ENCODE results near the gene TWIST2.

TWIST2 gene

GRCh38 chr2:238872628-238873380, 24.9 kb downstream of the TWIST2 start:
- no peak for DNase-seq (ENCODE audit: low spot score)

- no peak for DNase-seq (ENCODE audit: low spot score)
Observed at GRCh38 chr2:238873381-238873801, 25.5 kb downstream of the TWIST2 start.

GRCh38 chr2:238873841-238874240, 26.0 kb downstream of the TWIST2 start:
- no peak for DNase-seq (ENCODE audit: low spot score)

- no peak for DNase-seq (ENCODE audit: low spot score)
Observed at GRCh38 chr2:238874330-238875050, 26.6 kb downstream of the TWIST2 start.

- no peak for DNase-seq (ENCODE audit: low spot score)
Observed at GRCh38 chr2:238875101-238875470, 27.2 kb downstream of the TWIST2 start.

- DNase-seq (ENCODE audit: low spot score), result no peak
Observed at GRCh38 chr2:238875471-238876231, 27.8 kb downstream of the TWIST2 start.

GRCh38 chr2:238876232-238876630, 28.3 kb downstream of the TWIST2 start:
- DNase-seq (ENCODE audit: low spot score), result no peak

- no peak for DNase-seq (ENCODE audit: low spot score)
Observed at GRCh38 chr2:238878051-238878735, 30.3 kb downstream of the TWIST2 start.

GRCh38 chr2:238879043-238879442, 31.2 kb downstream of the TWIST2 start:
- DNase-seq (ENCODE audit: low spot score), result no peak

GRCh38 chr2:238879621-238880377, 31.9 kb downstream of the TWIST2 start:
- DNase-seq (ENCODE audit: low spot score), result no peak

- DNase-seq (ENCODE audit: low spot score), result no peak
Observed at GRCh38 chr2:238881353-238882081, 33.6 kb downstream of the TWIST2 start.

- no peak for DNase-seq (ENCODE audit: low spot score)
Observed at GRCh38 chr2:238882082-238882755, 34.3 kb downstream of the TWIST2 start.

- DNase-seq (ENCODE audit: low spot score), result no peak
Observed at GRCh38 chr2:238883421-238883901, 35.6 kb downstream of the TWIST2 start.

- DNase-seq (ENCODE audit: low spot score), result no peak
Observed at GRCh38 chr2:238884122-238884811, 36.4 kb downstream of the TWIST2 start.

- no peak for DNase-seq (ENCODE audit: low spot score)
Observed at GRCh38 chr2:238884812-238885408, 37.0 kb downstream of the TWIST2 start.

GRCh38 chr2:238886453-238887094, 38.7 kb downstream of the TWIST2 start:
- DNase-seq (ENCODE audit: low spot score), result no peak

- DNase-seq (ENCODE audit: low spot score), result no peak
Observed at GRCh38 chr2:238887616-238888015, 39.7 kb downstream of the TWIST2 start.

GRCh38 chr2:238888781-238889180, 40.9 kb downstream of the TWIST2 start:
- DNase-seq (ENCODE audit: low spot score), result no peak
